Ovary (tissue), 3 donors: ENCODE measurements around the gene GRXCR2.

Experiments used
- EP300 ChIP-seq: sonication (generic); formaldehyde crosslinking; IDR thresholded peaks from one replicate; pipeline ENCODE4 v1.6.1; 2017; ENCODE audit warnings: antibody characterized with exemption
- POLR2A ChIP-seq: fragments of 450-650 bp; IDR thresholded peaks from one replicate; pipeline ENCODE4 v1.6.1; 2017; ENCODE audit warnings: antibody characterized with exemption, mild to moderate bottlenecking, moderate library complexity
- TF ChIP-seq, protein P1 (sequence below), 3 donors: fragments of 450-650 bp in 2 of 3; fragments of 200-600 bp in 1 of 3; IDR thresholded peaks; one replicate each; pipeline versions ENCODE4 v1.5.1 to v1.8.0; 2016 to 2022; ENCODE audit warnings: antibody characterized with exemption in 3 of 3, mild to moderate bottlenecking in 1 of 3
- donor health status: DM: no; HTN: no; CAD: no.

DNA sequence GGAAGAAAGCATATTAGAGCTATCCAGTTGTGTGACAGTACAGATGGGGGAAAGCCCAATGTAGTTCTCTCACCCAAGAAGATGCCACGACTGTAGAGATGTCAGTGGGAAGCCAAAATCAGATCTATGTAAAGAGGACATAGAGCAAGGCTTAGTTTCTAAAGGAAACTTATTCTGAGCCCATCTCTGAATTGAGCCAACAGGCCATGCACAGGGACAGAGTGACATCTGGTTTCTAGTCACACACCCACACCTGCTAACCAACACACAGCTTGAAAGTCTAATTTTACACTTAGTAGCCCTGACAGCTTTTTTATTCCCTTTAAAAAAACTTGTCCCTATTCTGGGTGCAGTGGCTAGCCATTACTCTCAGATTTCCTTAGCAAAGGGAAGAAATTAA lies 59.9 kb downstream of the GRXCR2 start:
- TF ChIP-seq, protein P1, sequence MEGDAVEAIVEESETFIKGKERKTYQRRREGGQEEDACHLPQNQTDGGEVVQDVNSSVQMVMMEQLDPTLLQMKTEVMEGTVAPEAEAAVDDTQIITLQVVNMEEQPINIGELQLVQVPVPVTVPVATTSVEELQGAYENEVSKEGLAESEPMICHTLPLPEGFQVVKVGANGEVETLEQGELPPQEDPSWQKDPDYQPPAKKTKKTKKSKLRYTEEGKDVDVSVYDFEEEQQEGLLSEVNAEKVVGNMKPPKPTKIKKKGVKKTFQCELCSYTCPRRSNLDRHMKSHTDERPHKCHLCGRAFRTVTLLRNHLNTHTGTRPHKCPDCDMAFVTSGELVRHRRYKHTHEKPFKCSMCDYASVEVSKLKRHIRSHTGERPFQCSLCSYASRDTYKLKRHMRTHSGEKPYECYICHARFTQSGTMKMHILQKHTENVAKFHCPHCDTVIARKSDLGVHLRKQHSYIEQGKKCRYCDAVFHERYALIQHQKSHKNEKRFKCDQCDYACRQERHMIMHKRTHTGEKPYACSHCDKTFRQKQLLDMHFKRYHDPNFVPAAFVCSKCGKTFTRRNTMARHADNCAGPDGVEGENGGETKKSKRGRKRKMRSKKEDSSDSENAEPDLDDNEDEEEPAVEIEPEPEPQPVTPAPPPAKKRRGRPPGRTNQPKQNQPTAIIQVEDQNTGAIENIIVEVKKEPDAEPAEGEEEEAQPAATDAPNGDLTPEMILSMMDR (IDR thresholded peaks at IDR 0.05) = no peak
- TF ChIP-seq POLR2A (no peak), EP300 (no peak)
